ENCODE results near the gene ABCC9.
"Not testable (repeated sequence)": the region's sequence is repeated elsewhere in the genome, so short reads cannot be mapped to it uniquely, and the experiment has no call there.

Gene ABCC9

DNA sequence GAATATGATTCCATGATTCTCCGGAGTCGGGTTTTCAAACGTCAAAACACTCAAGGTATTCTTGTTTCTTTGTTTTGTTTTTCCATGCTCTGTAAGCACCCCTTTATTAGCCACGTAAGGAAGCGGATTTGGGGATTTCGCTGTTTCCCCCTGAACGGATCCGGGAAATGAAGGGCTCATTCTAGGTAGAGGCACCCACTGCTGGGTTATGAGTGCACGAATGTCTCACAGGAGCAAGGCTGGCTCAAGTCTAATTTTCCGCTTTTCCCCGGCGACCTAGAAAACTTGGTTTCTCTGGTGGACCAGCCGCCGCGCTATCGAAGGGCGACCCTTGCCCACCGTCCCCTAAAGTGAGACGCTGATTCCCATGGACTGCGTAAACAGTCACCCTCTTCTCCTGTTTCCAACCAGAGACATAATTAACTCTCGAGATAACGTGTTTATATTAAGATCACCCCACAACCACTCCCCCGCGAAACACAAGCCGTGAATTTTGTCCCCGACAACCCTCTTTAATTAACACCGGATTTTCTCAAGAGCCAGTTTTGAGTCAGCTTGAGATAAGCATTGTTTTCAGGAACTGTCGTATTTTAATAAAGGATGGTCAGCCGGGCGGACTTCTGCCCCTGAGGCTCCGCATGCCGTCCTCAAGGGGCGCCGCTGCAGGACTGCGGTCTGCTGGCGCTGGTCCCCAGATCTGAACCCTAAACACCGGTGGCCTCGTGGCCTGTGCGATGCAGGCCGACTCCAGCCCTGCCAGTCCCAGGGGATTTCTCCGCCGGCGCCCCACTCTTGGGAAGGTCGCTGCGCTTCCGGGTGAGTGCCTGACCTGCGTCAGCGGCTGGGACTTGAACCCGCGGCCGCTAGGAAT is 515 bp upstream of the ABCC9 start:
- H3K4me3 ChIP-seq (ENCODE audit: low read depth, low read length): peak overlapping the region; percentile 49
- TF ChIP-seq, protein P1, sequence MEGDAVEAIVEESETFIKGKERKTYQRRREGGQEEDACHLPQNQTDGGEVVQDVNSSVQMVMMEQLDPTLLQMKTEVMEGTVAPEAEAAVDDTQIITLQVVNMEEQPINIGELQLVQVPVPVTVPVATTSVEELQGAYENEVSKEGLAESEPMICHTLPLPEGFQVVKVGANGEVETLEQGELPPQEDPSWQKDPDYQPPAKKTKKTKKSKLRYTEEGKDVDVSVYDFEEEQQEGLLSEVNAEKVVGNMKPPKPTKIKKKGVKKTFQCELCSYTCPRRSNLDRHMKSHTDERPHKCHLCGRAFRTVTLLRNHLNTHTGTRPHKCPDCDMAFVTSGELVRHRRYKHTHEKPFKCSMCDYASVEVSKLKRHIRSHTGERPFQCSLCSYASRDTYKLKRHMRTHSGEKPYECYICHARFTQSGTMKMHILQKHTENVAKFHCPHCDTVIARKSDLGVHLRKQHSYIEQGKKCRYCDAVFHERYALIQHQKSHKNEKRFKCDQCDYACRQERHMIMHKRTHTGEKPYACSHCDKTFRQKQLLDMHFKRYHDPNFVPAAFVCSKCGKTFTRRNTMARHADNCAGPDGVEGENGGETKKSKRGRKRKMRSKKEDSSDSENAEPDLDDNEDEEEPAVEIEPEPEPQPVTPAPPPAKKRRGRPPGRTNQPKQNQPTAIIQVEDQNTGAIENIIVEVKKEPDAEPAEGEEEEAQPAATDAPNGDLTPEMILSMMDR (IDR thresholded peaks at IDR 0.05; ENCODE audit: low read depth, low read length, missing control alignments): peak; percentile 50
- no peak for DNase-seq (ENCODE audit: low read depth)
- in situ Hi-C loops (cut with HindIII; ENCODE audit: low sequenced_read_pairs): no loop called here

DNA sequence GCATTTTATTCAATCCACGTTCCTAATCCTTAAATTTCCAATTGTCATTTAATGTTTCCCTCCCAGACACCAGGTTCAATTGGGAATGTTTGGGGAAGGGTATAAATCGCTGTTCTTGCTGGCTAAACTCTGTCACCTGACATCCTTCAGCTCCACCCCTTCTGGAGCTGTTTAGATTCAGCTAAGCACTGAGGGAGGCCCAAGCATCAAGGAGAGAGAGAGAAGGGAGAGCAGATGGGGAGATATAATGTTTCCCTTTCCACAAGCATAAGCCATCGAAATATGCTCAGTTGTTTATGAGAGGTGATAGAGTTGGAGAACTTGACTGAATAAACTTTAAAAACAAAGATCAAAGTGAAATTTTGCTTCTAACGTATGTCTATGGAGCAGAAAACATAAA is 1.8 kb downstream of the ABCC9 start:
- no peak for DNase-seq (ENCODE audit: low read depth)
- TF ChIP-seq, protein P1 (IDR thresholded peaks at IDR 0.05; ENCODE audit: low read depth, low read length, missing control alignments): no peak
- H3K4me3 ChIP-seq (ENCODE audit: low read depth, low read length): no peak overlapping the region
- in situ Hi-C loops (cut with HindIII; ENCODE audit: low sequenced_read_pairs): no loop called here

DNA sequence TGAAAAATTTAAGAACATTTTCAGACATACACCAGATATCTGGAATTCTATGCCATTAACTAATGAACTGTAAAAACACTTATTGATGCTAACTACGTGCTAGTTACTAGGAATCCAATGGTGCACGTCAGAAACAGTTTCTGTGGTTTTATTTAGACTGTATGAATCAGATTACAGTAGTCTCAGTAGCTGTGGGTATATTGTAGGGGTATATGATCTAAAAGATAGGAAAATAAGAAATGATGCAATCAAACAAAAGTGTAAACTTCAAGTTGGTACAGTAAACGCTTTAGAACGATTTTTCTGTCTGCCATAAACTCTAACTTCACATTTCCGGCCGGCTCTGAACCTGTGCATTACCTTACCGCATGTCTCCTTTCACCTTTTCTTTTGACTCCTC is 2.3 kb downstream of the ABCC9 start:
- in situ Hi-C loops (cut with HindIII; ENCODE audit: low sequenced_read_pairs): no loop called here
- DNase-seq (ENCODE audit: low read depth): no peak
- TF ChIP-seq, protein P1 (IDR thresholded peaks at IDR 0.05; ENCODE audit: low read depth, low read length, missing control alignments): no peak
- H3K4me3 ChIP-seq (ENCODE audit: low read depth, low read length): no peak overlapping the region

DNA sequence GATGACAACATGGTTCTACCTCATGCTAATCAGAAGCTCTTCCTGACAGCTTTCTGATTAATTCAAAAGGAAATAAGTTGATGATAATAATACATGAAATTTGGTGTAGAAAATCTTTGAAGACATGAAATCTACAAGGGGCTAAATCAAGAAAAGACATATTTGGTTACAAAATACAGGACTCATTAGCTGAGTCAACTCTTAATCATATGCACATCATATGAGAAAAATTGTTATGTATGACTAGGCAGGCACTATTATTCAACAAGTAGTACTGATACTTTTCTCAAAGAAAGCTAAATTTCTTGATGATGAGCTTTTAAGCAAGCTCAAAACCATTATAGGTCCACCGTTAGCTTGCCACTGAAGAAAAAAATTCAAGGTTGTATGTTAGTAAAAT is 7.1 kb downstream of the ABCC9 start:
- no peak for DNase-seq (ENCODE audit: low read depth)
- H3K4me3 ChIP-seq (ENCODE audit: low read depth, low read length): no peak overlapping the region
- in situ Hi-C loops (cut with HindIII; ENCODE audit: low sequenced_read_pairs): no loop called here
- TF ChIP-seq, protein P1 (IDR thresholded peaks at IDR 0.05; ENCODE audit: low read depth, low read length, missing control alignments): no peak

DNA sequence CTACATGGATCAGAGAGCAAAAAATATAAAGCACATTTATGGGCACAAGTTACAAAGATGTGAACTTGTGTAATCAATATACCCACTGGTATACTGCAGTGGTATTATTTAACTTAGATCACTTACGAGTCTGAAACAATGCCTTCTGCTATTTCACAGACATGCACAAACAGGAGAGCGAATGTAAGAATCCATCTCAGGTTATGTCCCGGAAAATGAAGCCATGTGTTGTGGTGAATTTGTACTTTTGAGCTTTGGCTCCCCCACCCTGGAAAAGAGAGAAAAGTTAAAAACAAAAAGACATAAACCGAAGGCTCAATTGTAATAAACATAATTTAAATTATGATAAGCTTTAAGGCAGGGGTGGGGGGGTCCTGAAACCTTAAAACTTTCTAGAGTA is 7.6 kb downstream of the ABCC9 start:
- DNase-seq (ENCODE audit: low read depth): no peak
- H3K4me3 ChIP-seq (ENCODE audit: low read depth, low read length): no peak overlapping the region
- TF ChIP-seq, protein P1 (IDR thresholded peaks at IDR 0.05; ENCODE audit: low read depth, low read length, missing control alignments): no peak
- in situ Hi-C loops (cut with HindIII; ENCODE audit: low sequenced_read_pairs): no loop called here

DNA sequence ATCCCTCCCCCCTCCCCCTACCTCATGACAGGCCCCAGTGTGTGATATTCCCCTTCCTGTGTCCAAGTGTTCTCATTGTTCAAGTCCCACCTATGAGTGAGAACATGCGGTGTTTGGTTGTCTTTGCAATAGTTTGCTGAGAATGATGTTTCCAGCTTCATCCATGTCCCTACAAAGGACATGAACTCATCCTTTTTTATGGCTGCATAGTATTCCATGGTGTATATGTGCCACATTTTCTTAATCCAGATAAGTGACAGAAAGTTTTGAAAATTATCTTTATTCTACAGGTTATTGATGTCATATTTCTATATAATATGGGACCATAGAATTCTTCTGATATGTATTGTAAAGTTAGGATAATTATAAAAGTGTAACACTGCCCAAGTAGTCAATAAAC is 11.3 kb downstream of the ABCC9 start:
- H3K4me3 ChIP-seq (ENCODE audit: low read depth, low read length); in situ Hi-C loops (cut with HindIII; ENCODE audit: low sequenced_read_pairs); DNase-seq (ENCODE audit: low read depth): not testable (repeated sequence)

DNA sequence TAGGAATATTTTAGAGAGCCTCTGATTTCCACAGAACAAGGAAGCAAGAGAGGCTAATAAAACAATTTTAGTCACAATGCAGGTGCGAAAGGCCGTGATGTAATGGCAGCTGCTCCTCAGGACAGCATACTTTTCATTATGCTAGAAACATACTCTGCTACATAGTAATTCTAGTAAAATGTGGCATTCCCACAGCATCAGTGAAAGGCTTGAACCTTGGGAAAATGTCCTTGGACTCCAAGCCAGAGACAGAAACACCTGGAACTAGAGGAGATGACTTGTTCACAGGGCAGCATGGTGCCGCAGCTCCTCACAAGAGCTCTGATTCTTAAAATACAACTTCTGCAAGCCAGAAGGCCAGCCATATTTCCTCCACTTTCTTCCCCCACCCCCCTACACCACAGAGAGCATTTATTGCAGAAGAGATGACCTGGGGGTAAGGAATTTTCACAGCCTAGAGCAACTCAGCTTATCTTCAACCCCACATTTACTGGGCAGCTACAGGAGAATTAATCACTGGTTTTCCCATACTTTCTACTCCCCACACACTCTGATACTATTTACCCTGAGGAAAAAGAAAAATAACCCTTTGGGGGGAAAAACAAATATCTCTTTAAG is 15.8 kb downstream of the ABCC9 start:
- DNase-seq (ENCODE audit: low read depth): no peak
- in situ Hi-C loops (cut with HindIII; ENCODE audit: low sequenced_read_pairs): no loop called here
- TF ChIP-seq, protein P1 (IDR thresholded peaks at IDR 0.05; ENCODE audit: low read depth, low read length, missing control alignments): no peak
- H3K4me3 ChIP-seq (ENCODE audit: low read depth, low read length): no peak overlapping the region

Data from astrocyte of the cerebellum (primary cell).